ENCODE results near the gene RRP15. TPM values are rescaled to one million over a fixed set of nuclear protein-coding genes. Genes with fewer than 3 reads are reported as not detected.

Gene RRP15
- total RNA-seq, 1 experiment from 2014 or later: 38.4 TPM

DNA sequence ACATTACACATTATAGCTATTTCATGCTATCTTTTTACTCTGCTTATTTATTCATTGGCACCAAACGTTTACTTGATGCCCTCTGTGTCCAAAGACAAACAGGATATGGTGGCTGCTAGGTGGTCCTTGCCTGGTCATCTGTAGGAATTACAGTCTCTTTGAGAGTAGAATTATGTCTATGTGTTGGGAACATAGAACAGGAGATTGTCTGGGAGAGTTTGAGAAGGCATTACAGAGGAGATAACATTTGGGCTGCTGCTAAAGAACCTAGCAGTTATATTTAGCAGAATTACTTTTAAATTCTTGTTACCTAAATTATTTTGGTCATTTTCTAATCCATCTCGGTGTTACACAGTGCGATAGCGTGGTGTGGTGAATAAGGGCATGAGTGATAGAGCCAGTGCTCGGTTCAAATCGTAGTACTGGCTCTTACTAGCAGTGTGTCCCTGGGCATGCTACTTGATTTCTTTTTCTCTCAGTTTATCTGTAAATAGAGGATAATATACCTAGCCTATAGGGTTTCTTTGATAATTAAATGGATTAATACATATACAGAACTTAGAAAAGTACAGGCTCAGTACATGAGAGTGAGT, 20.5 kb downstream of the RRP15 start:
- H3K9me3 ChIP-seq (ENCODE audit: low read depth, low read length, poor library complexity, severe bottlenecking): no peaks in the 10 kb centered on the region

DNA sequence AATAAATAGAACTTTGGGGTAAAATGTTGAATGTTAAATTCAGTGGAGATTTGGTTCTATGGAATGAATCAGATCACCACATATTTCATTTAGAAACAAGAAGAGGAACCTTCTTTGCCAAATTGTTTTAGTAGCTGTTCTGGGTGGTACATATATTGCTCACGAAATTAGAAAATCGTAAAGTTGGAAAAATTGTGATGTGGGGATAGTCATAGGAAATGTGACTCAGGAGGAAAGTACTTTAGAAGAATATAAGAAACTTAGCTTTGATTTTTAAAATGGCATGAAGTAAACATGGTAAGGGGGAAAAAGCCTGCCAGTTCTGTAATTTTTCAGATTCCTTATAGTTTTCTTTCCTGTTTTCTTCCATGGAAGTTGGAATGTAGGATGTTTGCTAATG, 27.4 kb downstream of the RRP15 start:
- no peaks in the 10 kb centered on the region for H3K36me3 ChIP-seq (ENCODE audit: insufficient read depth, low read length, poor library complexity, severe bottlenecking)
- ChIA-PET POLR2A (ENCODE audit: low non-redundant PET) (no interaction called here), CTCF (no interaction called here)
- no TSS peak for BruUV-seq (replicated peaks)
- no peaks in the 10 kb centered on the region for H3K9me3 ChIP-seq (ENCODE audit: low read depth, low read length, poor library complexity, severe bottlenecking)
- H3K27ac ChIP-seq (ENCODE audit: low read depth, low read length, poor library complexity, severe bottlenecking): no peak overlapping the region
- H3K27me3 ChIP-seq (replicated peaks; ENCODE audit: insufficient read depth, low read depth, low read length, poor library complexity): no peaks in the 10 kb centered on the region
- H3K4me1 ChIP-seq (ENCODE audit: insufficient read depth, low read length, poor library complexity, severe bottlenecking): no peaks in the 10 kb centered on the region
- no peak overlapping the region for H3K4me3 ChIP-seq (ENCODE audit: low read depth, low read length, poor library complexity, severe bottlenecking)
- DNase-seq (ENCODE audit: low spot score): no peak
- intact Hi-C loops (cut with micrococcal nuclease; ENCODE audit: unreplicated experiment): no loop called here
- TF ChIP-seq, protein P1, sequence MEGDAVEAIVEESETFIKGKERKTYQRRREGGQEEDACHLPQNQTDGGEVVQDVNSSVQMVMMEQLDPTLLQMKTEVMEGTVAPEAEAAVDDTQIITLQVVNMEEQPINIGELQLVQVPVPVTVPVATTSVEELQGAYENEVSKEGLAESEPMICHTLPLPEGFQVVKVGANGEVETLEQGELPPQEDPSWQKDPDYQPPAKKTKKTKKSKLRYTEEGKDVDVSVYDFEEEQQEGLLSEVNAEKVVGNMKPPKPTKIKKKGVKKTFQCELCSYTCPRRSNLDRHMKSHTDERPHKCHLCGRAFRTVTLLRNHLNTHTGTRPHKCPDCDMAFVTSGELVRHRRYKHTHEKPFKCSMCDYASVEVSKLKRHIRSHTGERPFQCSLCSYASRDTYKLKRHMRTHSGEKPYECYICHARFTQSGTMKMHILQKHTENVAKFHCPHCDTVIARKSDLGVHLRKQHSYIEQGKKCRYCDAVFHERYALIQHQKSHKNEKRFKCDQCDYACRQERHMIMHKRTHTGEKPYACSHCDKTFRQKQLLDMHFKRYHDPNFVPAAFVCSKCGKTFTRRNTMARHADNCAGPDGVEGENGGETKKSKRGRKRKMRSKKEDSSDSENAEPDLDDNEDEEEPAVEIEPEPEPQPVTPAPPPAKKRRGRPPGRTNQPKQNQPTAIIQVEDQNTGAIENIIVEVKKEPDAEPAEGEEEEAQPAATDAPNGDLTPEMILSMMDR (conservative IDR thresholded peaks at IDR 0.05; ENCODE audit: low read depth, low read length): no peak
- TF ChIP-seq EZH2 (IDR thresholded peaks at IDR 0.05; ENCODE audit: borderline replicate concordance, low read depth, low read length, poor library complexity, severe bottlenecking): no peak

More for the DNA sequence above, 20.5 kb downstream of the RRP15 start:
- intact Hi-C loops (cut with micrococcal nuclease; ENCODE audit: unreplicated experiment): no loop called here
- DNase-seq (ENCODE audit: low spot score): no peak
- TF ChIP-seq EZH2 (IDR thresholded peaks at IDR 0.05; ENCODE audit: borderline replicate concordance, low read depth, low read length, poor library complexity, severe bottlenecking): no peak
- TF ChIP-seq, protein P1 (conservative IDR thresholded peaks at IDR 0.05; ENCODE audit: low read depth, low read length): no peak
- Histone ChIP-seq H3K27ac (ENCODE audit: low read depth, low read length, poor library complexity, severe bottlenecking) (no peak overlapping the region), H3K36me3 (ENCODE audit: insufficient read depth, low read length, poor library complexity, severe bottlenecking) (no peaks in the 10 kb centered on the region), H3K4me1 (ENCODE audit: insufficient read depth, low read length, poor library complexity, severe bottlenecking) (peaks cover 13% of the 10 kb centered on the region), H3K4me3 (ENCODE audit: low read depth, low read length, poor library complexity, severe bottlenecking) (no peak overlapping the region), H3K27me3 (replicated peaks; ENCODE audit: insufficient read depth, low read depth, low read length, poor library complexity) (no peaks in the 10 kb centered on the region)
- POLR2A ChIA-PET (ENCODE audit: low non-redundant PET): no interaction called here
- BruUV-seq (replicated peaks): no TSS peak
- CTCF ChIA-PET: no interaction called here

DNA sequence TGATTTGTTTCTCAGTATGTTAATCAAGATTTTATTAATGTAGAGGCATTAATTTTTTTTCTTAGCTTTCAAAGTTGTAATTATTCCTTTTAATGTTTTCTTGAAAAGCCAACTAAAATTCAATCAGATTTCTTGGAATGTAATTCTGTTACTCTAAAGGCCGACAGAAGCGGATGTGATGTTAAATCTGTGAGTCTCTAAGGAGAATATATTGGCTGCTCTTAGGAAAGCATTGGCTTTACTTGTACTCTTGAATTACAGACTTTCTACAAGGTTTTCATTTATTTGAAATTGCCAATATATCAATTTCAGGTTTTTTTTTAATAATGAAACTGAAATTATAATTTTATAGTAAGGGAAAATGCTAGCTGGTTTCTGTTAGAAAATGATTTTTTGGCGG, 29.2 kb downstream of the RRP15 start:
- BruUV-seq (replicated peaks): no TSS peak
- CTCF ChIA-PET: no interaction called here

More for the DNA sequence above, 29.2 kb downstream of the RRP15 start:
- no peak overlapping the region for H3K27ac ChIP-seq (ENCODE audit: low read depth, low read length, poor library complexity, severe bottlenecking)
- H3K4me3 ChIP-seq (ENCODE audit: low read depth, low read length, poor library complexity, severe bottlenecking): no peak overlapping the region
- H3K4me1 ChIP-seq (ENCODE audit: insufficient read depth, low read length, poor library complexity, severe bottlenecking): no peaks in the 10 kb centered on the region
- intact Hi-C loops (cut with micrococcal nuclease; ENCODE audit: unreplicated experiment): no loop called here
- no peak for TF ChIP-seq EZH2 (IDR thresholded peaks at IDR 0.05; ENCODE audit: borderline replicate concordance, low read depth, low read length, poor library complexity, severe bottlenecking)
- TF ChIP-seq, protein P1 (conservative IDR thresholded peaks at IDR 0.05; ENCODE audit: low read depth, low read length): no peak
- no peaks in the 10 kb centered on the region for H3K9me3 ChIP-seq (ENCODE audit: low read depth, low read length, poor library complexity, severe bottlenecking)
- POLR2A ChIA-PET (ENCODE audit: low non-redundant PET): no interaction called here
- DNase-seq (ENCODE audit: low spot score): no peak
- no peaks in the 10 kb centered on the region for H3K27me3 ChIP-seq (replicated peaks; ENCODE audit: insufficient read depth, low read depth, low read length, poor library complexity)
- H3K36me3 ChIP-seq (ENCODE audit: insufficient read depth, low read length, poor library complexity, severe bottlenecking): no peaks in the 10 kb centered on the region

Data from A673 (cell line).